Activated T-helper 2 cell treated with anti-CD3 and anti-CD28 coated beads, Interferon-gamma antibody, Interleukin-2, Interleukin-4, amounts not matched to agents 10 μg/mL and 5 μg/mL and 100 μg/mL, durations not matched to agents 14 hours and 24 hours and 36 hours (primary cell): ENCODE data around the gene SLC2A13. TPM values are rescaled to one million over a fixed set of nuclear protein-coding genes. Genes with fewer than 3 reads are reported as not detected.
"Not testable (repeated sequence)": the region's sequence is repeated elsewhere in the genome, so short reads cannot be mapped to it uniquely, and the experiment has no call there.

ENCODE experiments used
- DNase-seq: peaks from one replicate; pipeline ENCODE4 v3.0.0; 2021; ENCODE audit warnings: low spot score
- H3K27ac Mint-ChIP-seq: one replicate; pipeline ENCODE4 v1.8.0; 2021; ENCODE audit warnings: mixed read lengths
- H3K27me3 Mint-ChIP-seq: one replicate; pipeline ENCODE4 v1.8.0; 2021; ENCODE audit warnings: low read depth, mixed read lengths
- H3K36me3 Mint-ChIP-seq: one replicate; pipeline ENCODE4 v1.8.0; 2021; ENCODE audit warnings: low read depth, mixed read lengths
- H3K4me1 Mint-ChIP-seq: one replicate; pipeline ENCODE4 v1.8.0; 2021; ENCODE audit warnings: low read depth, mixed read lengths
- H3K4me3 Mint-ChIP-seq: one replicate; pipeline ENCODE4 v1.8.0; 2021; ENCODE audit warnings: low read depth, mild to moderate bottlenecking, moderate library complexity, mixed read lengths
- H3K9me3 Mint-ChIP-seq: one replicate; pipeline ENCODE4 v1.8.0; 2021; ENCODE audit warnings: mixed read lengths
- intact Hi-C: fragments of 100-400 bp; cut with micrococcal nuclease; formaldehyde crosslinking; loops from one replicate; pipeline ENCODE4 v1.15.1; 2023
- total RNA-seq: library from RNA; stranded (reverse); gene quantifications from 2 replicates; pipeline ENCODE4 v1.2.3, GENCODE V29; 2022

Gene SLC2A13
- total RNA-seq, 1 donor from 2014 or later: 2.5 TPM

DNA sequence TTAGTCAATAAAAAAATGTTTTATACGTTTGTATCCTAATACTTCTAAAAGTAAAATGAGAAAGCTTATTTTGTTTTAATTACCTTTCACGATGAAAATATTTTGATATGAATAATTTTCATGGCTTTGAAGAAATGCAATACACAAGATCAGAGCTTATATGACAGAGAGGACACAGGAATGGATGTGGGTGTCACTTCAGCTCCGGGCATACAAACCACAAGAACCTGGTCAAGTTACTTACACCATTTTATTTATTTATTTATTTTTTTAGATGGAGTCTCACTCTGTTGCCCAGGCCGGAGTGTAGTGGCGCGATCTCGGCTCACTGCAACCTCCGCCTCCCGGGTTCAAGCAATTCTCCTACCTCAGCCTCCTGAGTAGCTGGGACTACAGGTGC is 74.9 kb downstream of the SLC2A13 start:
- H3K27ac Mint-ChIP-seq, DNase-seq, H3K27me3 Mint-ChIP-seq, H3K4me3 Mint-ChIP-seq, H3K9me3 Mint-ChIP-seq, intact Hi-C loops, H3K36me3 Mint-ChIP-seq, H3K4me1 Mint-ChIP-seq: not testable (repeated sequence)

DNA sequence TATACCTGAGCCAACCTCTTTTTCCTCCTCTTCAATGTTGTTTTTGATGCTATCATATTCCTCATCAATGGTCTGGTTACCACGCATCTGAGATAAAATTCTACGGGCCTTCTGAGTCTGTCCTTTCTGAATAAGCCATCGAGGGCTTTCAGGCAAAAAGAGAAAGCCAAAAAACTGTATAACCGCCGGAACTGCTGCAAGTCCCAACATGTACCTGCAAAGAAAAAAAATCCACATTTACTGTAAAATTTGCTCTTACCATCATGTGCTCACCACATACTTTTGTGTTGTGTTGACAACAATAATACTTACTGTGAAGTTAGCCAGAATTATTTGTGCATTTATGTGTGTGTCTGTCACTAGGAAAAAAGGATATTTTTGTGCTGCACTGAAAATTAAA is 77.6 kb downstream of the SLC2A13 start:
- no peak for DNase-seq
- Mint-ChIP-seq H3K4me1 (no peaks in the 10 kb centered on the region), H3K4me3 (no peak overlapping the region), H3K27me3 (no peaks in the 10 kb centered on the region), H3K36me3 (no peaks in the 10 kb centered on the region), H3K9me3 (no peaks in the 10 kb centered on the region), H3K27ac (no peak overlapping the region)
- intact Hi-C loops: no loop called here

DNA sequence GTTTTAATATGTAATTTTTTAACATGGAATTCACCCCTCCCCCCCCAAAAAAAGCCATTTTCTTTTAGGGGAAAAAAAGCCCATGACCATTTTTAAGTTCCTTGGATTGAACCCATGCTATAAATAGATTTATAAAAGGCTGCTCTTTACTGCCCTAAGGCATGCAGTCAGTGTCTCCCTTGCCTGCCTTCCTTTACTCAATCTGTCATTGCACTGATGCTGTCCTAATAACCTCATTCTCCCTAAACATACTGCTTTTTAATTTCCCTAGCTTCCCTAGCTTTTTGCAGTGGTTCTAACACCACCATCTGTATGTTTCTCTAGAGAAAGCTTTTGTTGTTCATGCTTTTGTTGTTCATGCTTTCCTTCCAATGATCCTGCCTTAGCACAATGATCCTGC is 83.0 kb downstream of the SLC2A13 start:
- no peak for DNase-seq
- Mint-ChIP-seq H3K9me3 (no peaks in the 10 kb centered on the region), H3K27me3 (peaks cover 2% of the 10 kb centered on the region), H3K36me3 (no peaks in the 10 kb centered on the region), H3K4me3 (no peak overlapping the region), H3K27ac (no peak overlapping the region), H3K4me1 (no peaks in the 10 kb centered on the region)
- intact Hi-C loops: no loop called here

GRCh38 chr12:40020261-40020691 is 85.6 kb downstream of the SLC2A13 start:
- intact Hi-C loops: no loop called here
- H3K36me3 Mint-ChIP-seq: no peaks in the 10 kb centered on the region
- peaks cover 2% of the 10 kb centered on the region for H3K27me3 Mint-ChIP-seq
- H3K4me3 Mint-ChIP-seq: no peak overlapping the region
- no peak for DNase-seq
- H3K4me1 Mint-ChIP-seq: peaks cover 3% of the 10 kb centered on the region
- H3K27ac Mint-ChIP-seq: no peak overlapping the region
- no peaks in the 10 kb centered on the region for H3K9me3 Mint-ChIP-seq

DNA sequence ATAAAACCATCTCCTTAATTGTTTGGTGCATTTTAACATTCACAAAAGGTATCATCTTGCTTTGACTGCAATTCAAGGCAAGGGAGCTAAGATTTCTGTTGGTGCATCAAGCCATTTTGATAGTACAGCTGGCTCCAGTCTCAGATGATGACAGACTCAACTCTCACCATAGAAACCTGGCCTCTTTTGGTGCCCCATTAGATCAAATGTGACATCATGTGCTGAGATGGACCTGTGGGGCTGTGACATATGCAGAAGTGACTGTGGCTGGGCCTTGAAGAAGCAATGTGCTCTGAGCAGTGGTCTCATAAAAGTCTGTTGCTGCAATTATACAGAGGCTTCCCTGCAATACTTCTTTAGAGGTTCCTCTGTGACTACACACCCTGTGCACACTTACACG is 88.4 kb downstream of the SLC2A13 start:
- H3K27me3 Mint-ChIP-seq: peaks cover 2% of the 10 kb centered on the region
- intact Hi-C loops: loop anchor here (10.0 kb wide), 1 partner anchor 297 kb away; no protein-coding TSS in a partner anchor
- H3K4me3 Mint-ChIP-seq: no peak overlapping the region
- H3K9me3 Mint-ChIP-seq: no peaks in the 10 kb centered on the region
- H3K27ac Mint-ChIP-seq: no peak overlapping the region
- H3K4me1 Mint-ChIP-seq: peaks cover 6% of the 10 kb centered on the region
- no peaks in the 10 kb centered on the region for H3K36me3 Mint-ChIP-seq
- no peak for DNase-seq

DNA sequence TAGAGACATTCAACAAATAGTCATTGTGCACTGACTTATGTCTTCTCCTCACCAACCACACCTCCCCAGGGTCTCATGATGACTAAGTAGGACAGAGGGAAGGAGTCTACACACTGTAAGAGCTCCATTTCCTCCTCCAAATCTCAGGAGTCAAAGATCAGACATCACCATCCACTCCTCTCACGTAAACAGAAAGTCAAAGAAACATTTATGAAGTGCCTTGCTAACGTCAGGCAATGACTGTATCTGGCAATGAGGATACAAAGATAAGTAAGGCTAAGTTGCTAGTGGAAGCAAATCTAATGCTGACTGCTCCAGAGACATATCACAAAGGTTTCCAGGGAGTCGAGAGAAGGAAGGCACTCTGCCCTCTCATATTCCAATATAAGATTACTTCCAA is 88.9 kb downstream of the SLC2A13 start:
- peaks cover 6% of the 10 kb centered on the region for H3K4me1 Mint-ChIP-seq
- H3K27me3 Mint-ChIP-seq: peaks cover 2% of the 10 kb centered on the region
- H3K4me3 Mint-ChIP-seq: no peak overlapping the region
- intact Hi-C loops: loop anchor here (10.0 kb wide), 1 partner anchor 298 kb away; no protein-coding TSS in a partner anchor
- no peak overlapping the region for H3K27ac Mint-ChIP-seq
- no peak for DNase-seq
- H3K9me3 Mint-ChIP-seq: no peaks in the 10 kb centered on the region
- H3K36me3 Mint-ChIP-seq: no peaks in the 10 kb centered on the region

- H3K36me3 Mint-ChIP-seq: no peaks in the 10 kb centered on the region
- no peaks in the 10 kb centered on the region for H3K9me3 Mint-ChIP-seq
- H3K4me1 Mint-ChIP-seq: peaks cover 14% of the 10 kb centered on the region
- intact Hi-C loops: loop anchor here (10.0 kb wide), 1 partner anchor 299 kb away; no protein-coding TSS in a partner anchor
- no peak for DNase-seq
- no peak overlapping the region for H3K27ac Mint-ChIP-seq
- H3K4me3 Mint-ChIP-seq: no peak overlapping the region
- H3K27me3 Mint-ChIP-seq: peaks cover 2% of the 10 kb centered on the region
Observed at GRCh38 chr12:40015881-40016280, 90.0 kb downstream of the SLC2A13 start.

GRCh38 chr12:40015345-40015744 is 90.5 kb downstream of the SLC2A13 start:
- no peaks in the 10 kb centered on the region for H3K9me3 Mint-ChIP-seq
- H3K4me3 Mint-ChIP-seq: no peak overlapping the region
- peaks cover 16% of the 10 kb centered on the region for H3K4me1 Mint-ChIP-seq
- intact Hi-C loops: loop anchor here (10.0 kb wide), 1 partner anchor 299 kb away; no protein-coding TSS in a partner anchor
- no peaks in the 10 kb centered on the region for H3K36me3 Mint-ChIP-seq
- DNase-seq: no peak
- no peak overlapping the region for H3K27ac Mint-ChIP-seq
- H3K27me3 Mint-ChIP-seq: peaks cover 2% of the 10 kb centered on the region

GRCh38 chr12:40013847-40014246 is 92.0 kb downstream of the SLC2A13 start:
- no peak for DNase-seq
- Mint-ChIP-seq H3K4me1 (peaks cover 16% of the 10 kb centered on the region), H3K27ac (no peak overlapping the region), H3K4me3 (no peak overlapping the region), H3K27me3 (peaks cover under 1% of the 10 kb centered on the region), H3K36me3 (no peaks in the 10 kb centered on the region), H3K9me3 (no peaks in the 10 kb centered on the region)
- intact Hi-C loops: loop anchor here (10.0 kb wide), 1 partner anchor 301 kb away; no protein-coding TSS in a partner anchor

GRCh38 chr12:40013292-40013691 is 92.6 kb downstream of the SLC2A13 start:
- DNase-seq: no peak

GRCh38 chr12:40012711-40013110 is 93.2 kb downstream of the SLC2A13 start:
- Mint-ChIP-seq H3K27ac (no peak overlapping the region), H3K9me3 (no peaks in the 10 kb centered on the region), H3K4me3 (no peak overlapping the region), H3K27me3 (no peaks in the 10 kb centered on the region), H3K36me3 (no peaks in the 10 kb centered on the region), H3K4me1 (peaks cover 16% of the 10 kb centered on the region)
- DNase-seq: no peak
- intact Hi-C loops: loop anchor here (10.0 kb wide), 1 partner anchor 302 kb away; no protein-coding TSS in a partner anchor

More at GRCh38 chr12:40013292-40013691, 92.6 kb downstream of the SLC2A13 start:
- Mint-ChIP-seq H3K27me3 (no peaks in the 10 kb centered on the region), H3K36me3 (no peaks in the 10 kb centered on the region), H3K27ac (no peak overlapping the region), H3K9me3 (no peaks in the 10 kb centered on the region), H3K4me3 (no peak overlapping the region), H3K4me1 (peaks cover 16% of the 10 kb centered on the region)
- intact Hi-C loops: loop anchor here (10.0 kb wide), 1 partner anchor 302 kb away; no protein-coding TSS in a partner anchor

DNA sequence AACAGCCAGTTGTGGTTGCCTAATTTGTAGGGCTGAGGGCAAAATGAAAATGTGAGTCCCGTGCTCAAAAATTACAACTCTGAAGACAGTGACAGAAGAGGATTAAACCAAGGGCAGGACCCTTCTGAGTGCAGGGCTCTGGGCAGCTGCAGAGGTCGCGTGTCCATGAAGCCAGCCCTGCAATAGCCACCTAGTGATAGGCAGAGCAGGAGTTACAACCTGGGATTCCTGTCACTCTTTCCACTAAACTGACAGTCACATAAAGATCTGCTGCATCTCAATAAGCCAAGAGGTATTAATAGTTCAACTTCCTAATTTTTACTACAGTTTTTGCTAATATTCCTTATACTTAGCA is 94.1 kb downstream of the SLC2A13 start:
- Mint-ChIP-seq H3K9me3 (no peaks in the 10 kb centered on the region), H3K27ac (no peak overlapping the region), H3K4me1 (peaks cover 16% of the 10 kb centered on the region), H3K27me3 (no peaks in the 10 kb centered on the region), H3K4me3 (peak overlapping the region; percentile 51), H3K36me3 (no peaks in the 10 kb centered on the region)
- intact Hi-C loops: loop anchor here (1.0 to 10.0 kb wide), 2 partner anchors 96 to 303 kb away; no protein-coding TSS in a partner anchor
- DNase-seq: no peak

GRCh38 chr12:40010899-40011774 is 94.7 kb downstream of the SLC2A13 start:
- peaks cover 1% of the 10 kb centered on the region for H3K27me3 Mint-ChIP-seq
- no peaks in the 10 kb centered on the region for H3K36me3 Mint-ChIP-seq
- H3K27ac Mint-ChIP-seq: no peak overlapping the region
- no peaks in the 10 kb centered on the region for H3K9me3 Mint-ChIP-seq
- intact Hi-C loops: loop anchor here (1.0 to 10.0 kb wide), 2 partner anchors 96 to 304 kb away; no protein-coding TSS in a partner anchor
- H3K4me1 Mint-ChIP-seq: peaks cover 16% of the 10 kb centered on the region
- peak overlapping the region; percentile 51 for H3K4me3 Mint-ChIP-seq
- peak; percentile 39 for DNase-seq
